Nephron progenitor cell (in vitro differentiated cells): Measurements from ENCODE around the gene PRSS8.
"Not testable (repeated sequence)": the region's sequence is repeated elsewhere in the genome, so short reads cannot be mapped to it uniquely, and the experiment has no call there.

Experiments used
- DNase-seq: peaks from one replicate; pipeline ENCODE4 v3.0.0; 2021
- H3K27ac Mint-ChIP-seq: 2 replicates; pipeline ENCODE4 v1.8.0; 2021; ENCODE audit warnings: mild to moderate bottlenecking, moderate library complexity, mixed read lengths
- H3K27me3 Mint-ChIP-seq: 2 replicates; pipeline ENCODE4 v1.8.0; 2021; ENCODE audit warnings: mild to moderate bottlenecking, low read depth, mixed read lengths; ENCODE audit not compliant: poor library complexity
- H3K36me3 Mint-ChIP-seq: 2 replicates; pipeline ENCODE4 v1.8.0; 2021; ENCODE audit warnings: low read depth, mixed read lengths
- H3K4me1 Mint-ChIP-seq: 2 replicates; pipeline ENCODE4 v1.8.0; 2021; ENCODE audit warnings: mixed read lengths
- H3K4me3 Mint-ChIP-seq: 2 replicates; pipeline ENCODE4 v1.8.0; 2021; ENCODE audit warnings: mild to moderate bottlenecking, moderate library complexity, mixed read lengths
- H3K9me3 Mint-ChIP-seq: 2 replicates; pipeline ENCODE4 v1.8.0; 2021; ENCODE audit warnings: mild to moderate bottlenecking, moderate library complexity, mixed read lengths
- CTCF ChIP-seq: fragments of 200-600 bp; sonication (generic); IDR thresholded peaks from 2 replicates; pipeline ENCODE4 v1.5.0; 2021; ENCODE audit warnings: antibody characterized with exemption

PRSS8 gene

GRCh38 chr16:31105677-31106213 is 29.8 kb downstream of the PRSS8 start:
- Mint-ChIP-seq H3K4me3 (no peak overlapping the region), H3K9me3 (peaks cover 9% of the 10 kb centered on the region), H3K27ac (no peak overlapping the region), H3K27me3 (peaks cover 7% of the 10 kb centered on the region), H3K36me3 (peaks cover 10% of the 10 kb centered on the region), H3K4me1 (peaks cover 25% of the 10 kb centered on the region)
- DNase-seq, result peak; percentile 86
- peak; percentile 62 for TF ChIP-seq CTCF

GRCh38 chr16:31100876-31101641 is 34.5 kb downstream of the PRSS8 start:
- DNase-seq, H3K4me1 Mint-ChIP-seq, H3K4me3 Mint-ChIP-seq, H3K36me3 Mint-ChIP-seq, H3K27ac Mint-ChIP-seq: not testable (repeated sequence)
- Mint-ChIP-seq H3K27me3 (peaks cover 13% of the 10 kb centered on the region), H3K9me3 (peaks cover 18% of the 10 kb centered on the region)

- H3K9me3 Mint-ChIP-seq, result peaks cover 21% of the 10 kb centered on the region
- peaks cover 9% of the 10 kb centered on the region for H3K4me1 Mint-ChIP-seq
- no peak overlapping the region for H3K4me3 Mint-ChIP-seq
- H3K27me3 Mint-ChIP-seq, result peaks cover 13% of the 10 kb centered on the region
- no peak overlapping the region for H3K27ac Mint-ChIP-seq
- no peak for DNase-seq
- no peak for TF ChIP-seq CTCF
- no peaks in the 10 kb centered on the region for H3K36me3 Mint-ChIP-seq
Measured at GRCh38 chr16:31099860-31100638, 35.5 kb downstream of the PRSS8 start.

- peaks cover 7% of the 10 kb centered on the region for H3K27me3 Mint-ChIP-seq
Measured at GRCh38 chr16:31094424-31095120, 41.0 kb downstream of the PRSS8 start, which contains the start of gene VKORC1. VKORC1 (minus strand) TSS chr16:31094797; CDS start chr16:31094729, 68 bp downstream.

GRCh38 chr16:31094088-31094423 is 41.5 kb downstream of the PRSS8 start:
- Mint-ChIP-seq H3K27ac (peak overlapping the region; percentile 88), H3K4me1 (peaks cover 24% of the 10 kb centered on the region)
- no peak for TF ChIP-seq CTCF

More at GRCh38 chr16:31094424-31095120, 41.0 kb downstream of the PRSS8 start, which contains the start of gene VKORC1:
- peak within 1 kb of the TSS; percentile 99 for H3K4me3 Mint-ChIP-seq
- peaks cover 10% of the 10 kb centered on the region for H3K9me3 Mint-ChIP-seq
- H3K27ac Mint-ChIP-seq, result peak within 1 kb of the TSS; percentile 88
- DNase-seq, result peak; percentile 91
- H3K4me1 Mint-ChIP-seq, result peaks cover 24% of the 10 kb centered on the region
- peaks cover 9% of the 10 kb centered on the region for H3K36me3 Mint-ChIP-seq
- TF ChIP-seq CTCF, result no peak

More at GRCh38 chr16:31094088-31094423, 41.5 kb downstream of the PRSS8 start:
- Mint-ChIP-seq H3K27me3 (peaks cover 4% of the 10 kb centered on the region), H3K4me3 (peak overlapping the region; percentile 99), H3K36me3 (peaks cover 9% of the 10 kb centered on the region), H3K9me3 (peaks cover 10% of the 10 kb centered on the region)
- DNase-seq, result peak; percentile 23
